GM13976 (cell line): Measurements from ENCODE around the gene POLR1H.

Experiments used
- DNase-seq: peaks from one replicate; pipeline ENCODE4 v3.0.0; 2012; ENCODE audit warnings: low spot score
- in situ Hi-C: fragments of 300-500 bp; cut with MboI; formaldehyde crosslinking; loops from one replicate; pipeline ENCODE4 v1.12.0; 2022; ENCODE audit warnings: low sequenced_read_pairs, mixed read lengths, inconsistent platforms; ENCODE audit not compliant: unreplicated experiment
- TF ChIP-seq, protein P1 (sequence below): IDR thresholded peaks from 2 replicates; pipeline ENCODE4 v1.5.1; 2012; ENCODE audit warnings: borderline replicate concordance, mild to moderate bottlenecking; ENCODE audit not compliant: insufficient read depth; ENCODE audit errors: extremely low read depth, missing control alignments, control extremely low read depth

The POLR1H gene

DNA sequence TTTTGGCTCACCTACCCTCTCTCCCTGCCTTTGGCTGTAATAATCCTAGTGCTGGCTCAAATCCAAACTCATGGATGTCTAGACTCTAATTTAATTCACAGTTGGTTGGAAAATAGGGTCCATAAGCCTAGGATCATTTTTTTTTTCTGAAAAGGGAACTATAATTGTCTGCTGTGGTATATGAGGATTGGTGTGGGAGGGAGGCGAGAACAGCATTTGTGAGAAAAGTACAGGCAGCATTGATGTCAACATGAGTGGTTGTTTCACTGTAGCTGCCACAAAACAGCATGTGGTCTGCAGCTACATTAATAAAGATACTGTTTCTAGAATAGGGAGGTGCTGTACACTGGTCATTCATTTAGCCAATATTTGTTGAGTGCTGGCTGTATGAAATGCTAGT lies 18.6 kb upstream of the POLR1H start:
- TF ChIP-seq, protein P1, sequence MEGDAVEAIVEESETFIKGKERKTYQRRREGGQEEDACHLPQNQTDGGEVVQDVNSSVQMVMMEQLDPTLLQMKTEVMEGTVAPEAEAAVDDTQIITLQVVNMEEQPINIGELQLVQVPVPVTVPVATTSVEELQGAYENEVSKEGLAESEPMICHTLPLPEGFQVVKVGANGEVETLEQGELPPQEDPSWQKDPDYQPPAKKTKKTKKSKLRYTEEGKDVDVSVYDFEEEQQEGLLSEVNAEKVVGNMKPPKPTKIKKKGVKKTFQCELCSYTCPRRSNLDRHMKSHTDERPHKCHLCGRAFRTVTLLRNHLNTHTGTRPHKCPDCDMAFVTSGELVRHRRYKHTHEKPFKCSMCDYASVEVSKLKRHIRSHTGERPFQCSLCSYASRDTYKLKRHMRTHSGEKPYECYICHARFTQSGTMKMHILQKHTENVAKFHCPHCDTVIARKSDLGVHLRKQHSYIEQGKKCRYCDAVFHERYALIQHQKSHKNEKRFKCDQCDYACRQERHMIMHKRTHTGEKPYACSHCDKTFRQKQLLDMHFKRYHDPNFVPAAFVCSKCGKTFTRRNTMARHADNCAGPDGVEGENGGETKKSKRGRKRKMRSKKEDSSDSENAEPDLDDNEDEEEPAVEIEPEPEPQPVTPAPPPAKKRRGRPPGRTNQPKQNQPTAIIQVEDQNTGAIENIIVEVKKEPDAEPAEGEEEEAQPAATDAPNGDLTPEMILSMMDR: no peak

DNA sequence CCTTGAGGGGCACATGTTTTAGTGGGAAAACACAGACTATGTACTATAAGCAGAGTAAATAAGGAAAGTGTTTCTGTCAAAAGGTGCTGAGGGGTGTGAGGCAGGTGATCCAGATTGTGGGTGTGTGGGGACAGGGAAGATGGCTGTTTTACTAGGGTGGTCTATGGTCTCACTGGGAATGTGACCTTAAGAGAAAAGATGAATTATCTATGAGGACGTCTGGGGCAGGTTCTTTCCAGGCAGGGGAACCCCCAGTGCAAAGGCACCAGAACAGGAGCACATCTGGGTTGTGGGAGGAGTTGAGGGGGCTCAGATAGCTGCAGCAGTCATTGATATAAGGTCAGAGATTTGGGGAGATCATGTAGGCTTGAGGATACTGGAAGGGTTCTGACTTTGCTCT lies 18.2 kb upstream of the POLR1H start:
- peak; percentile 37 for DNase-seq
- TF ChIP-seq, protein P1: no peak
- in situ Hi-C loops: no loop called here

More for the DNA sequence above, 18.6 kb upstream of the POLR1H start:
- in situ Hi-C loops: no loop called here
- DNase-seq: peak; percentile 36

DNA sequence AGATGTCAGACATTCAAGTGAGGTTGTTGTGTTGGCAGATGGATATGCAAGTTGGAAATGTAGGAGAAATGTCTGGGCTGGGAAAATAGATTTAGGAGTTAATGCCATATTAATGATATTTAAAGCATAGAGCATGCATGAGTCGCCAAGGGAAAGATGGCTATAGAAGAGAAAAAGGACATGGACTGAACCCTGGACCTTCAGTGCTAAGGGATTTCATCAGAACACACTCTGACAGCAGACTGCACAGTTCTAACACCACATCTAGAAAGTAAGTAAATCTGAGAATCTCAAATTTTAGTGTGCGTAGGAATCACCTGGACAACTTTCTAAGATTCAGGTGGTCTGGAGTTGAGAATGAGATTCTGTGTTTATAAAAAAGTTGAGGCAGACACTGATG lies 17.3 kb upstream of the POLR1H start:
- in situ Hi-C loops: no loop called here
- TF ChIP-seq, protein P1: no peak
- no peak for DNase-seq

DNA sequence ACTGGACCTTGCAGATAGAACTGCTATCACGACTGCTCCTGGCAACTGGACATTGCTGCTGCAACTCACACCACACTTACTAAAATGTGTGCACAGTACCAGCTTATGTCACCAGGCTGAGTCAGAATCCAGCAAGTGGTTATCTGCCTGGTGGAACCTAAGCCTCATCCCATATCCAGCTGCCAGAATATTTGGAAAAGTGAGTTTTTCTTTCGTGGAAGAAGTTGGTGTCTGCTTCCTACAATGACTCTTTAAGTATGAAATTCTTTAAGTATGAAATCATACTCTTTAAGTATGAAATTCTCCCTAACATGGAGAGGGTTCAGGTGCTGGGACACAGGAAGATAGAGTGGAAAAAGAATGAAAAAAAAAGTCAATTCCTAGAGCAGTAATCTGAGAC lies 16.4 kb upstream of the POLR1H start:
- in situ Hi-C loops: no loop called here
- DNase-seq: no peak
- TF ChIP-seq, protein P1: no peak

DNA sequence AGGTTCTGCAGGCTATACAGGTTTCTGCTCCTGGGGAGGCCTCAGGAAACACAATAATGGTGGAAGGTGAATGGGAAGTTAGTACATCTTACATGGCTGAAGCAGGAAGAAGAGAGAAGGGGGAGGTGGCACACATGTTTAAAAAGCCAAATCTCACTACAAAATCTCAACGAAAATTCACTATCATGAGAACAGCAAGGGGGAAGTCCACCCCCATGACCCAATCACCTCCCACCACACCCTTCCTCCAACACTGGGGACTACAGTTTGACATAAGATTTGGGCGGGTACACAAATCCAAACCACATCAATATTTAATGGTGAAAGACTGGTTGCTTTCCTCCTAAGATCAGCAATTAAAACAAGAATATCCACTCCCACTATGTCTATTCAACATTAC lies 13.8 kb upstream of the POLR1H start:
- in situ Hi-C loops: no loop called here
- TF ChIP-seq, protein P1: no peak
- DNase-seq: no peak

DNA sequence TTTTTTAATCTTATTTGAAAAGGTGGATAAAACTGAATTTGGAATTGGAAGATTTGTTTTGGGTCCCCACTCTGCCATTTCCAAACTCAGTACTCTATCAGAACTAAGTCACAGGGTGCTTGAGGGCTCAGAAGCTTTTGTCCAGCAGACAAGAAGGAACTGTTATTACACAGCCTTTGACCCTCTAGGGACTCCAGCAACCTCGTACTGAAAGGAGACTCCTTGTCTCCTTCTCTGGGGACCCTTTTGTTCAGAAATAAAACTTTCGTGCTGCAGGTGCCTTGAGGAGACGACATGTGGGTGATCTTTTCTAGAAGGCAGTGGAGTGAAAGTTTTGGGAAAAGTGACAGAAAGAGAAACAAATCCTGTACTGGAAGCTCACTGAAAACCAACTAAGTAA lies 7.4 kb upstream of the POLR1H start:
- DNase-seq: no peak
- TF ChIP-seq, protein P1: no peak
- in situ Hi-C loops: no loop called here

DNA sequence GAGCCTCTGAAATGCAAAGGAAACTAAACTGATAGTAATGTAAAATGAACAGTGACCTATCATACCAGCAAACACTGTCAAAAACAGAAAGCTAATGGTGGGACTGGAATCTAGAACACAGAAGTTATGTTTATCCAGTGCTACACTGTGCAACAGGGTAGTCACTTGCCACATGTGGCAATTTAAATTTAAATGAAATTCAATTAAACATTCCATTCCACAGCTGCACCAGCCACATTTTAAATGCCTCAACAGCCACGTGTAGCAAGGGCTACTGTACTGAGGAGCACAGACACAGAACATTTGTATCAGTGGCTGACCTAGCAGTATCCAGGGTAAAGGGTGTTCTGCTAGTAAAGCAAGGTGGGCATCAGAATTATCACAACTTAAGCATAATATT lies 5.6 kb upstream of the POLR1H start:
- in situ Hi-C loops: no loop called here
- TF ChIP-seq, protein P1: no peak
- DNase-seq: no peak
